PFSK-1 (cell line): Measurements from ENCODE around the gene HOXA13.

Experiments used
- FOXP2 ChIP-seq: optimal IDR thresholded peaks from 2 replicates; pipeline ENCODE3; 2011; ENCODE audit warnings: borderline replicate concordance, control low read depth, inconsistent platforms; ENCODE audit not compliant: insufficient read depth; ENCODE audit errors: extremely low read length, extremely low read depth
- POLR2AphosphoS5 ChIP-seq: IDR thresholded peaks from 2 replicates; pipeline ENCODE4 v1.6.1; 2012; ENCODE audit warnings: low read depth, mild to moderate bottlenecking, control low read depth, low read length, moderate library complexity
- REST ChIP-seq, 2 experiments: IDR thresholded peaks; 2 replicates each; pipeline versions ENCODE4 v1.6.1 to v1.8.0; 2011 to 2012; ENCODE audit warnings: low read depth in 2 of 2, low read length in 2 of 2, control low read depth in 1 of 2, inconsistent platforms in 1 of 2, mild to moderate bottlenecking in 1 of 2, moderate library complexity in 1 of 2; ENCODE audit not compliant: insufficient read depth in 1 of 2
- SIN3A ChIP-seq: IDR thresholded peaks from 2 replicates; pipeline ENCODE4 v1.6.1; 2012; ENCODE audit warnings: mild to moderate bottlenecking, low read length, moderate library complexity, borderline replicate concordance; ENCODE audit not compliant: insufficient read depth
- TAF1 ChIP-seq: IDR thresholded peaks from 2 replicates; pipeline ENCODE4 v1.6.1; 2012; ENCODE audit warnings: low read length, control low read depth, borderline replicate concordance; ENCODE audit not compliant: insufficient read depth

HOXA13 gene

GRCh38 chr7:27154901-27155815 lies 44.7 kb downstream of the HOXA13 start:
- TF ChIP-seq POLR2AphosphoS5 (no peak), FOXP2 (no peak), REST (IDR thresholded peaks at IDR 0.05; ENCODE audit: insufficient read depth in 1 of 2, low read depth in 2 of 2, low read length in 2 of 2) (no peak), TAF1 (no peak), SIN3A (no peak)

- TF ChIP-seq FOXP2 (no peak), POLR2AphosphoS5 (no peak), SIN3A (no peak)
Observed at GRCh38 chr7:27154369-27154768, 45.5 kb downstream of the HOXA13 start.

- TF ChIP-seq SIN3A (no peak), POLR2AphosphoS5 (no peak), FOXP2 (no peak), TAF1 (no peak), REST (IDR thresholded peaks at IDR 0.05; ENCODE audit: insufficient read depth in 1 of 2, low read depth in 2 of 2, low read length in 2 of 2) (no peak)
Observed at GRCh38 chr7:27153526-27153925, 46.4 kb downstream of the HOXA13 start.

- TF ChIP-seq REST (IDR thresholded peaks at IDR 0.05; ENCODE audit: insufficient read depth in 1 of 2, low read depth in 2 of 2, low read length in 2 of 2) = no peak
- no peak for TF ChIP-seq SIN3A
- TF ChIP-seq FOXP2 = no peak
- no peak for TF ChIP-seq POLR2AphosphoS5
- TF ChIP-seq TAF1 = no peak
Observed at GRCh38 chr7:27152816-27153442, 47.0 kb downstream of the HOXA13 start.

- TF ChIP-seq SIN3A (no peak), REST (IDR thresholded peaks at IDR 0.05; ENCODE audit: insufficient read depth in 1 of 2, low read depth in 2 of 2, low read length in 2 of 2) (no peak), FOXP2 (no peak), TAF1 (no peak), POLR2AphosphoS5 (no peak)
Observed at GRCh38 chr7:27151931-27152815, 47.7 kb downstream of the HOXA13 start, which contains the start of gene HOXA3. Gene HOXA3 (minus strand): TSS chr7:27152583. CDS start chr7:27110640, 41,943 bp downstream.
